DOHH2 (cell line): ENCODE measurements around the gene PTGER3.
"Not testable (repeated sequence)": the region's sequence is repeated elsewhere in the genome, so short reads cannot be mapped to it uniquely, and the experiment has no call there.

ENCODE experiments used
- H3F3A ChIP-seq: fragments of 200-600 bp; sonication (generic), shearing (Covaris generic); 2 replicates; pipeline ENCODE4 v1.6.0; 2016; ENCODE audit warnings: antibody characterized with exemption, mild to moderate bottlenecking; ENCODE audit not compliant: control insufficient read depth, insufficient read depth
- H3K27ac ChIP-seq: fragments of 200-600 bp; sonication (generic); 2 replicates; pipeline ENCODE4 v1.5.1; 2014; ENCODE audit warnings: low read depth, mild to moderate bottlenecking, low read length, moderate library complexity
- H3K27me3 ChIP-seq: fragments of 200-600 bp; sonication (generic); 2 replicates; pipeline ENCODE4 v1.6.1; 2014; ENCODE audit warnings: mild to moderate bottlenecking, low read length, mixed read lengths; ENCODE audit not compliant: control insufficient read depth
- H3K36me3 ChIP-seq: fragments of 200-600 bp; sonication (generic); 2 replicates; pipeline ENCODE4 v1.6.1; 2014; ENCODE audit warnings: mild to moderate bottlenecking, low read length, moderate library complexity, mixed read lengths; ENCODE audit not compliant: control insufficient read depth
- H3K4me1 ChIP-seq: fragments of 200-600 bp; sonication (generic); 2 replicates; pipeline ENCODE4 v1.6.1; 2014; ENCODE audit warnings: mild to moderate bottlenecking, low read length, mixed read lengths; ENCODE audit not compliant: control insufficient read depth
- H3K4me2 ChIP-seq: fragments of 200-600 bp; sonication (generic); 2 replicates; pipeline ENCODE4 v1.6.0; 2014; ENCODE audit warnings: mild to moderate bottlenecking, low read length, moderate library complexity
- H3K4me3 ChIP-seq: fragments of 200-600 bp; sonication (generic); 2 replicates; pipeline ENCODE4 v1.5.1; 2014; ENCODE audit warnings: mild to moderate bottlenecking, low read length, mixed read lengths
- H3K79me2 ChIP-seq: fragments of 200-600 bp; sonication (generic); 2 replicates; pipeline ENCODE4 v1.6.1; 2014; ENCODE audit warnings: mild to moderate bottlenecking, low read length, mixed read lengths; ENCODE audit not compliant: control insufficient read depth
- H3K9me2 ChIP-seq: fragments of 200-600 bp; sonication (generic); replicated peaks from 2 replicates; pipeline ENCODE4 v1.6.1; 2014; ENCODE audit warnings: mild to moderate bottlenecking, low read length, mixed read lengths; ENCODE audit not compliant: control insufficient read depth
- H3K9me3 ChIP-seq: fragments of 200-600 bp; sonication (generic); 2 replicates; pipeline ENCODE4 v1.6.1; 2014; ENCODE audit warnings: antibody characterized with exemption, low read length, mixed read lengths; ENCODE audit not compliant: control insufficient read depth, insufficient read depth
- H4K20me1 ChIP-seq: fragments of 200-600 bp; sonication (generic); 2 replicates; pipeline ENCODE4 v1.6.0; 2014; ENCODE audit warnings: low read depth, mild to moderate bottlenecking, antibody characterized with exemption, low read length, moderate library complexity; ENCODE audit not compliant: control insufficient read depth, insufficient read depth
- EZH2phosphoT487 ChIP-seq: fragments of 200-600 bp; sonication (generic); IDR thresholded peaks from 2 replicates; pipeline ENCODE4 v1.6.1; 2017; ENCODE audit warnings: borderline replicate concordance, mild to moderate bottlenecking, antibody characterized with exemption, low read length, moderate library complexity, mixed read lengths
- TF ChIP-seq, protein P1 (sequence below): fragments of 200-600 bp; sonication (generic); IDR thresholded peaks from one replicate; pipeline ENCODE4 v1.5.1; 2014; ENCODE audit warnings: antibody characterized with exemption, mild to moderate bottlenecking, low read depth, low read length; ENCODE audit not compliant: poor library complexity, severe bottlenecking

PTGER3 gene

DNA sequence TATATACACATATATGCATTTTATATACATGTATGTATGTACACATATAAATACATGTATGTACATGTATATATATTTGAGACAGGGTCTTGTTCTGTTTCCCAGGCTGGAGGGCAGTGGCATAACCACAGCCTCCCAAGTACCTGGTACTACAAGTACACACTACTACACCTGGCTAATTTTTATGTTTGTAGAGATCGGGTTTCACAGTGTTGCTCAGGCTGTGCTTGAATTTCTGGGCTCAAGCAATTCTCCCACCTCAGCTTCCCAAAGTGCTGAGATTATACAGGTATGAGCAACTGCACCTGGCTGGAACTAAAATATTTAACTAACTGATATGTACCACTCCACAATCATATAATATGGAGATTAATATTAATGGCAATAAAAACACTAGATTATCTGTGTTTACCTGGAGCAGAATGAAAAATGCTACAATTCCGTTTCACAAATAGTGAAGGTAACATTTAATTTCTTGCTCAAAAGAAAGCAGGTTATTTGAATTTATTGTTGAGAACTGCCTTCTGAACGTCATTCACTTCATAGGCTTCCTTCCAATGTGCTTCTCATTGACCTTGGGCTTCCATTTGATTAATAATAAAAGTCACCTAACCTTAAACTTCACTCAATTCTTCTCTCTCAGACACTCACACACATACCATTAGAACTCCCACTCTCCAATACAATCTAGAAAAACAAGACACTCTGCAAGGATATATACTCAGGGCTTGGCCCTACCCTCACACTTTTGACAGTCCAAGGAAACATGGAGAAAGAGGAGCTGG is 57.0 kb downstream of the PTGER3 start:
- H3K27ac ChIP-seq, result no peak overlapping the region
- H3K9me3 ChIP-seq, result no peaks in the 10 kb centered on the region
- TF ChIP-seq EZH2phosphoT487, result no peak
- TF ChIP-seq, protein P1, sequence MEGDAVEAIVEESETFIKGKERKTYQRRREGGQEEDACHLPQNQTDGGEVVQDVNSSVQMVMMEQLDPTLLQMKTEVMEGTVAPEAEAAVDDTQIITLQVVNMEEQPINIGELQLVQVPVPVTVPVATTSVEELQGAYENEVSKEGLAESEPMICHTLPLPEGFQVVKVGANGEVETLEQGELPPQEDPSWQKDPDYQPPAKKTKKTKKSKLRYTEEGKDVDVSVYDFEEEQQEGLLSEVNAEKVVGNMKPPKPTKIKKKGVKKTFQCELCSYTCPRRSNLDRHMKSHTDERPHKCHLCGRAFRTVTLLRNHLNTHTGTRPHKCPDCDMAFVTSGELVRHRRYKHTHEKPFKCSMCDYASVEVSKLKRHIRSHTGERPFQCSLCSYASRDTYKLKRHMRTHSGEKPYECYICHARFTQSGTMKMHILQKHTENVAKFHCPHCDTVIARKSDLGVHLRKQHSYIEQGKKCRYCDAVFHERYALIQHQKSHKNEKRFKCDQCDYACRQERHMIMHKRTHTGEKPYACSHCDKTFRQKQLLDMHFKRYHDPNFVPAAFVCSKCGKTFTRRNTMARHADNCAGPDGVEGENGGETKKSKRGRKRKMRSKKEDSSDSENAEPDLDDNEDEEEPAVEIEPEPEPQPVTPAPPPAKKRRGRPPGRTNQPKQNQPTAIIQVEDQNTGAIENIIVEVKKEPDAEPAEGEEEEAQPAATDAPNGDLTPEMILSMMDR, result no peak
- H4K20me1 ChIP-seq, result no peaks in the 10 kb centered on the region
- H3K9me2 ChIP-seq, result no peaks in the 10 kb centered on the region
- H3K36me3 ChIP-seq, result no peaks in the 10 kb centered on the region
- H3K4me3 ChIP-seq, result no peak overlapping the region
- H3K79me2 ChIP-seq, result no peaks in the 10 kb centered on the region
- H3K27me3 ChIP-seq, result no peaks in the 10 kb centered on the region
- H3K4me2 ChIP-seq, result no peak overlapping the region
- H3F3A ChIP-seq, result no peaks in the 10 kb centered on the region
- no peaks in the 10 kb centered on the region; the same call in 1 of the 2 replicates for H3K4me1 ChIP-seq

DNA sequence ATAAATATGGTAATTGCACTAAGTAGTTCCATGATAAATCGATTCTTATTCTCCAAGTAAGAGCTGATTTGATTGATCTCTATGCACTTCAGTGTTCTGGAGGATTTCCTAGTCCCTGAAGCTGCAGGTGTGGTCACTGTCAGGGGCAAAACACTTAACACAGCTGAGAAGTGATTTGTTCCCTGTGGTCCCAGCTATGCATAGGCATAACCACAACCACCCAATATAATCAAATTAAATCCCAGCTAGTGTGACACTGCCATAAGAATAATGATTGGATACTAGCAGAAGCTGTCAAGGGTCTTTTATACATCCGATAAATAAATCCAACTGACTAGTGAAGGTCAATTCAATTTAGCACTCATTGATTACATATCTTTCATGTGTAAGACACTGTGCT is 60.1 kb downstream of the PTGER3 start:
- Histone ChIP-seq H3K27ac (no peak overlapping the region), H4K20me1 (no peaks in the 10 kb centered on the region)

DNA sequence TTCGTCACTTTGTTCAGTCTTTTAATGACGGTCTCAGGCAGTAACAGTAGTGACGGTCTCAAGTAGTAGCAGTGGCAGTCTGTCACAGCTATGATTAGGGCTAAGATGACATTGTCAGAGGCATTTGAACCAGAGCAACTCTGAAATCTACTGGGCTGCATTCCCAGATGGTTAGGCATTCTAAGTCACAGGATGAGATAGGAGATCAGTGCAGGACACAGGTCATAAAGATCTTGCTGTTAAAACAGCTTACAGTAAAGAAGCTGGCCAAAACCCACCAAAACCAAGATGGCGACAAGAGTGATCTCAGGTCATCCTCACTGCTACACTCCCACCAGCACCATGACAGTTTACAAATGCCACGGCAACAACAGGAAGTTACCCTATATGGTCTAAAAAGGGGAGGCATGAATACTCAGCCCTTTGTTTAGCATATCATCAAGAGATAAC is 61.8 kb downstream of the PTGER3 start:
- not testable (repeated sequence) for H3K4me3 ChIP-seq, H3K9me2 ChIP-seq, H3K36me3 ChIP-seq, H3K9me3 ChIP-seq, H3K4me1 ChIP-seq, H3K4me2 ChIP-seq, H3K27me3 ChIP-seq, H3K27ac ChIP-seq, H3F3A ChIP-seq, H3K79me2 ChIP-seq, H4K20me1 ChIP-seq

More for the DNA sequence above, 60.1 kb downstream of the PTGER3 start:
- TF ChIP-seq, protein P1, result no peak
- no peak for TF ChIP-seq EZH2phosphoT487
- H3K79me2 ChIP-seq, result no peaks in the 10 kb centered on the region
- no peak overlapping the region for H3K4me2 ChIP-seq
- no peaks in the 10 kb centered on the region; the same call in 1 of the 2 replicates for H3K4me1 ChIP-seq
- H3K4me3 ChIP-seq, result no peak overlapping the region
- no peaks in the 10 kb centered on the region for H3K36me3 ChIP-seq
- no peaks in the 10 kb centered on the region for H3K27me3 ChIP-seq
- no peaks in the 10 kb centered on the region for H3K9me2 ChIP-seq
- H3K9me3 ChIP-seq, result no peaks in the 10 kb centered on the region
- H3F3A ChIP-seq, result no peaks in the 10 kb centered on the region

DNA sequence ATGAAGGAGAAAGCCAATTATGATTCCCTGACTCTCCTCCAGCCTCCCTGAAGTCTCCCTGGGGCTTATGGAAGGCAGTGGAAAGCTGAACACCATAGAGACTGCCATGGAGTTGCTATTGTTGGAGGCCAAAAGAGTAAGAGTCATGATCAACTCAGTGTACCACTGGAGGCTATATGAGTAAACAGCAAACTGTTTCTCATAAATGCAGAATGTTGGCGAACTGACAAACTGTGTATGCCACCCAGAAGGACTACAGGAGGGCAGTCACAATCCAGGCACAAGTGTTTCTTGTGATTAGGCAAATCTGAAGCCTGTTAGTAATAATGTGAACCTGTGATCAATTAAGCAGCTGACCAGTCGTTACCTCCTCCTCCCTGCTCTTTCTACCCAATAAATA is 62.3 kb downstream of the PTGER3 start:
- H4K20me1 ChIP-seq, H3K27me3 ChIP-seq, H3K4me3 ChIP-seq, H3K79me2 ChIP-seq, H3K27ac ChIP-seq, H3K4me2 ChIP-seq, H3K36me3 ChIP-seq, H3K9me3 ChIP-seq, H3F3A ChIP-seq, H3K4me1 ChIP-seq, H3K9me2 ChIP-seq: not testable (repeated sequence)
